HT-29 (cell line): ENCODE measurements around the gene DCLK1. TPM values are rescaled to one million over a fixed set of nuclear protein-coding genes. Genes with fewer than 3 reads are reported as not detected.

ENCODE experiments used
- DNase-seq: peaks from one replicate; pipeline ENCODE4 v3.0.0-alpha.2; 2015; ENCODE audit warnings: low spot score
- total RNA-seq: library from RNA; depleted of rRNA; stranded (reverse); fragments of >200 nt; shearing (Covaris generic); gene quantifications from 2 replicates; pipeline ENCODE4 v1.2.3, GENCODE V29; 2014

The DCLK1 gene
- total RNA-seq, 1 experiment from 2014 or later: not detected

DNA sequence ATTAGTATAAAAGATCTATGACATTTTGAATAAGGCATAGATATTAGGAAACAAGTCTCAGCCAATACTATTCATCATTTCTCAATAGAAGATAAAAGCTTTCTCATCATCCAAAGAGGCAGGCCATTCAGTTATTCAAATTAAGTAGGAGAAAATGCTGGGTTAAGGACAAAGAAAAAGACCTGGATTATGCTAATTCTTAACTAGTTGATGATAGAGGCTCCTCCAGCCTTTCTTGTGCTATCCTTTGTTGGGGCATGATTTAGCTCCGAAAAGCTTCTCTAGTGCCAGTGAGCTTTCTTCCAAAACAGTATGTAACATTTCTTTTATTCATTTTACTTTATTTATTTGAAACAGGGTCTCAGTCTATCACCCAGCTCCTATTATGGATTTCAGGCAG is 223.0 kb downstream of the DCLK1 start:
- no peak for DNase-seq

DNA sequence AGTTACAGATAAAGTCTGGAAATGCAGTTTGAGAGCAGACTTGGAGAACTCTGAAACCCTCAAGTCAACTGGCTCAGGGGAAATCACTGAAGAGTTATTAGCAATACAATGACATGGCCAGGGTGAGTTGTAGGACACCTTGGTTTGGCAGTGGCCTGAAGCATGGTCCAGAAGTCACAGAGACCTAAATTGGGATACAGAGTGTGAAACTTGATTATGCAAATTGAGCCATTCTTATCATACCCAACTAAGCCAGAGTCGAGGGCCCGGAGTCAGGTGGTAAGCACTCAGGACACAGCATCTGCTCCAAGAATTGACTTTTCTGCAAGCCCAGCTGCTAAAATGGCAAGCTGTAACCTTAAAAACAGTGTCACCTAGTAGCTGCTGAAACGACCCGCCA is 224.5 kb downstream of the DCLK1 start:
- DNase-seq: no peak

DNA sequence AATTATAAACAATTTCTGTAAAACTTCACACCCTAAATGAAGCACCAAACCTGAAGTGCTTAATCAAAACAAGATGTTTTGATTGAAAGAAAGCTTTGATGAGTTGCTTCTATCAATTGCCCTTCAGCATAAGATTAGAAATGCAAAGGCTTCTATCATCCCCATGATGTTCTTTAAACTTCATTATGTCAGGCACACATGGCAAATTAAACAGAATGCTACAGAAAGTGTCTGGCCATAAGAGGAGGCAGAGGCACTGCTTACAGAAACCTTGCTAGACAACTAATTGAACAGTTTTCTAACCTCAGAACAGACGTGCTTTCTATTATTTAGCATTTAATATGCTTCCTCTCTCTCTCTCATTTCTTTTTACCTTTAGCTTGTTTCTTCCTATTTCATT is 228.1 kb downstream of the DCLK1 start:
- DNase-seq: no peak

DNA sequence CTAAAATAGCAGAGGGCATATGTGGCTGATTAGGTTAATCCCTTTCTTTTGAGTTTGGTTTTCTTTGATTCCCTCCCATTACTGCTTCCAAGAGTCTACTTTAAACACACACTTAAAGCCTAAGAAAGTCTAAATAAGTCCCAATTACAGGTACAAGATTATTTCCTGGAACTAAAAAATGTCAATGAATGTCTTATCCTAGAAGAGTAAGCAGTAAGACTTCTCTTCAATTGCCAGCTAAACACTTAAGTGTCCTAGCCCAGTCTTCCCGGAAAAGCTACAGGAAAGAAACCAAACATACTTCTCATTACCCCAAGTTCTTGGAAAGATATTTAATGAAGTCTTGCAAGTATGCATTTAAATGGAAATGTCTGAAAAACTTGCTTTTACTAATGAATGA is 233.1 kb downstream of the DCLK1 start:
- no peak for DNase-seq

DNA sequence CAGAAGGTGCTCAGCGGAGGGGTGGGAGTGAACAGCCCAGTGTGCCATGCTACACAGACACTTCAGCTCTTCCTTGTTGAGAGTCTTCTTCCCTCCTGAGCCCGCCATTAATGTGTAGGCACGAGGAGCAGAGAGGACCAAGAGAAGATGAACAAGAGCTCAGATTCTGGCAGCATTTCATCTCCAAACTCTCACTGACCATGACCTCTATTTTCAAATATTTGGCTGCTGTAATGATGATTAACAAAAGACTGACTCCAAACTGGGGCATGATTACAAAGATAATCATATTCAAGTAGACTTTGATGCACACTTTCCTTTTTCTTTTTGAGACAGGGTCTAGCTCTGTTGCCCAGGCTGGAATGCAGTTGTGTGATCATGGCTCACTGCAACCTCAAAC is 236.5 kb downstream of the DCLK1 start:
- DNase-seq: no peak

DNA sequence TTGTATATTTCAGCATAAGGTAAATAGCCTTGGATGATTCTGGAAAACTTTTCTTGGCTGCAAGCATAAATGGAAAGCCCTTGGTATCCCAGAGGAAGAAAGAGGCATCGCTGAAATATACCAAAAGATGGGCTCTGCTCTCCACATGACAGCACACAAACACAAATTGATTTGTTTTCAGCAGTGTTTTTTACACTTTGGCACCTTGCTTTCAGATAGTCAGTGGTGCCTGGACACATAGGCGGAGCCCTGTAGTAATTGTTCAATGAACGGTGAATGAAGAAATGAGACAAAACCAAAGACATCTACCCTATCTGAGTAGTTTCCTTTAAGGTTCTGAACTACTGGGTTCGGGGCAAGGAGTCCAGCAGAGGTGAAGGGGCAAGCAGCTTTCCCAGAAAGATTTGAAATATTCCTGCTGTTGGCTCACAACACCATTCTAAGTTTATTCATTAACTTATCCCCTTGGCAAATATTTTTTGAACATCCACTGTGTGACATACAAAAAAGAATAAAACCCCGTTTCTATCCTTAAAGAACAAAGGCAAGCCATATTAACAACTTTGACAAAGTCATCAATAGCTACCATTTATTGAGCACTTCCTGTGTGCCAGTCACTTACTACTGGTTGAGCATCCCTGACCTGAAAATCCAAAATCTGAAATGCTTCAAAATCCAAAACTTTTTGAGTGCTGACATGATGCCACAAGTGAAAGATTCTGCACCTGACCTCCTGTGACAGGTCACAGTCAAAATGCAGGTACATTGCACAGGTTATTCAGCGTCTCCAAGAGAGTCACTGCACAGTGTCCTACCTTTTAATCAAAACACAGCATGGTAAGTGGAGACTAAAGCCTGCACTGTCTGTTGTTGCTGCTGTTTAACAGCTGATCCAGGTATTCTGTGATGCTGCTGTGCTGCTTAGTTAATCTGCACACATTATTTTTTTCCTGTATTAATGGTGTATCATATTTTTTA is 238.1 kb downstream of the DCLK1 start:
- no peak for DNase-seq

DNA sequence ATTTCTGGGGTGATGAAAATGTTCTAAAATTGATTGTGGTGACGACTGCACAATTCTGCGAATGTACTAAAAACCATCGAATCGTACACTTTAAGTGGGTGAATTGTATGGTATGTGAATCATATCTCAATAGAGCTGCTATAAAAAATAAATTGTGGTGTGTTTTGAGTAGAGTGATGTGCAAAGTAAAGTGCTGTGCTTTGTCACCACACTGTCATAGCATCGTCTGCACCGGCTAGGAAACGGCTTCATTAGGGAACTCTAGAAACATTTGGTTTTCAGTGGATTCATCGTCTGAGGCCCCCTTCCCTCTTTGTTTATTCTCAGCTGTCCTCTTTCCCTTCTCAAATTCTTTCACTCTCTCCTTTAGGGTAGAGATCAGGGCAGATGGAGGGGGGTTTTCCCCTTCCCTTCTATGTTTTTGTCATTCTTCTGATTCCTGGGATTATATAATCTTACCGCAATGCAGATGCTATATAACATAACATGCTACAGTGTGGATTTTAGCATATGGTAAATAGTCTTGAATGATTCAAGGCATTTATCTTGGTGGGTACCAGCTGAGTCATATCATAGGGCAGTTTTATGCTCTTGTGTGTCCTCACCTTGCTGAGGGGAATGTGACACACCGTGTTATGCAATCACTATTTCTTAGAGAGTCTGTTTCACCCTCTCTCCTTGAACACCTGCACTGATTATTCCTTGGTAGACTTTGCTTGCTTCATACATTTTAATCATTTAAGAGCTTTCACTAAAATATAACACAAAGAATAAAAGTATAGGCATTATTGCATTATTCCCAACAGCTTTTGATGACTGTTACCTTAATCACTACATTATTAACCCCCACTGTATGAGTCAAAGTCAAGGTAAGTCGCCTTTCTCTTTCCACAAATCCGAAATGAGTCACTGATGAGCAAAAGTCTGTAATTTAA is 239.4 kb downstream of the DCLK1 start:
- no peak for DNase-seq

DNA sequence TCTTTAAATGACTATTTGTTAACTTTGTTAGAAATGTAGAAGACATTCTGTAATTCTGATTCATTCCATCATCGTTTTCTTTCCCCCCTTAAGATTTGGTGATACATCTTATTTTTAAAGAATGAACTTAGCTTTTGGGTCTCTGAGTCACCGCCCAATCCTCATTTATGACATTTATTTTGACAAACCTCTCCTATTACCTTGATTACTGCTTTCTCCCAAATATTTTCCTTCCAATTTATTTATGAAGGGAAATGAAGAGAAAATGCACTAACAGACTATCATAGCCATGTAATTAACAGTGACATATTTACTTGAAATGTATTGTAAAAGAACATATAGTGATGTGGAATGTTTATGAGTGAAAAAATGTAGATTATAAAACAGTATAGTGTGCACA is 241.6 kb downstream of the DCLK1 start:
- no peak for DNase-seq

DNA sequence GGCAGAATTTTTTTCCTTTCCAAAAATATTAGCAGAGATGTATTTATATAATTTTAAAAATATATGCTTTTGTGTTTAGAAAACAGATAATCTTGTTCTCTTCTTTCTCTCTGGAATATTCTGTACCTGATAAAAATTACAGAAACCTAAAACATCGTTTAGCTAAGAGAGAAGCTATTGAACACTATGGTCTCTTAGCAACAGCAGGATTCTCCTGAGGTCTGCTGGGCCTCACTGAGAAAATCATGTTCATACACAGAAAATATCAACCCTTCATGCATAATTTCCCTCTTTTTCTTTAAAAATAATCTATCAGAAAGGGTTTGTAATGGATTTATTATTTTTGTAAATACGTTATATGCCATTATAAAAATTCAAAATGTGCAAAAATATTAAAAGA is 242.2 kb downstream of the DCLK1 start:
- no peak for DNase-seq

DNA sequence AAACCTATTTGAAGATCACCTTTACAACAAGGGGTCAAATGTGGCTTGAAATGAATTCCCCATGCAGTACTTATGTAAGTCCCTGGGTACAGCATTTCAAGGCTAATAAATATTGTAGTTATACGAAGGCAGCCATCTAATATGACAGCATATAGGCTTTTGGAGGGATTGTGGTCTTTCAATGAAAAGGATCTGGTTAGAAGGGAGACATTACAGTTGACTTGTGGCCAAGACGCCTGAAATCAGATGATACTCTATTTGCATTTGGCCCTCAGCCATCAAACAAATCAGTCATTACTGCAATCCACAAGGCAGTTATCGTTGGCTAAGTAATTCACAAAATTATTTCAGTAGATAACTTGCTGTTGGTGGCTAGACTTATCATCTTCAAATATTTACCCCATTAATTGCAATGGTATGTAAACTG is 242.7 kb downstream of the DCLK1 start:
- no peak for DNase-seq

DNA sequence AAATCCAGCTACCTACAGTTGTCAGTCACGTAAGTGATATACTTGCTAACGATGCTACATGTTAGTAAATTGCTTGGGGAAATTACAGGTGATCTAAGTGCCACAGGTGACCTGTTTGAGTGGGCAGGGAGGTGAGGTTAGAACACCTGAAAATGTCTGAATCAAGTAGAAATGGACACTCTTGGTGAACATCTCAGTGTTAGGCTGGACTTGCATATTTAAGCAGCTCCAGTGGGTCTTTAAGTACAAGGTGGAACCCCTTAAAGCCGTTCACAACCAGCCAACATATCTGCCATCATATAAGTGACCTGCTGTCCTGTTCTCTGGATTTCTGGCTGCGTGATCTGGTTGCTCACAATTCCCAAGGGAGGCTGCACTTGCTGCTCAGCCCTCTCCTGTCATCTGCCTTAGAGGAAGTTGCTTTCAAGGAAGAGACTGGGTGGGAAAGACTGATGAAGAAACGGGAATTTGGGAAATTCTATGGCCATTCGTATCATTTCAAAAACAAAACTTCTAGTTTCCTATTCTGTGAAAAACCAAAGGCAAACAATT is 244.0 kb downstream of the DCLK1 start:
- DNase-seq: no peak

DNA sequence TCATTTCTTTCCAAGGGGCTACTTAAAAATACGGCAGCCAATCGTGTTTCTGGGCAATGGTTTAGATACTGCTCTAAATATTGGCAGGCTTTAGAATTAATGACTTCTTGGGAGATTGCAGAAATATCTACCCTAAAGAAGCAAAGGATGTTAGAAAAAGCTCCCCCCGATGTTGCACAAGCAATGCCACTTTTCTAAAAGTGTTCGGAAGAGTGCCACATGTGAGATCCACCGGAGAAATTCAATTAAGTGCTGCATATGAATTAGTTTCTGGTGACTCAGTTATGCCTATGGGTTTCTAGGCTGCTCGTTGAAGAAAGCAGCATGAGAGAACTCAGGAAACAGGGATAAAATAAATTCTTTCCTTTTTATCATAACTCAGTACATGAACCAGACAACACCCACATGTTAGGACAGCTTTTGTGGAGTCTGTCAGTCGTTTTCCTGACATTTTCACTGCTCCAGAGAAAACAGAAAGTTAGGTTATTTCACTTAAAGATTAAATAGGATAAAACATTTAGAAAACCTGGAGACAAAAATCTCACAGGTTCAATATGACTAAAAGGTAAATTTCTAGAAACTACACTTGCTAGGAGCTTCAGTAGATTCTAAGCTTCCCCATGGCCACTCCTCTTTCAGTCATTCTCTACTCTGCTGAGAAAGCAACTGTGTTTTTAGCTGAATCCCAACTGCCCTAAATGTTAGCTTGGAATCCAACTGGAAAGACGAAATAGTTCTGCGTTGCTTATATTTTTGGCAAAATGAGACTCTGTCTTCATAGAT is 244.7 kb downstream of the DCLK1 start:
- DNase-seq: no peak

DNA sequence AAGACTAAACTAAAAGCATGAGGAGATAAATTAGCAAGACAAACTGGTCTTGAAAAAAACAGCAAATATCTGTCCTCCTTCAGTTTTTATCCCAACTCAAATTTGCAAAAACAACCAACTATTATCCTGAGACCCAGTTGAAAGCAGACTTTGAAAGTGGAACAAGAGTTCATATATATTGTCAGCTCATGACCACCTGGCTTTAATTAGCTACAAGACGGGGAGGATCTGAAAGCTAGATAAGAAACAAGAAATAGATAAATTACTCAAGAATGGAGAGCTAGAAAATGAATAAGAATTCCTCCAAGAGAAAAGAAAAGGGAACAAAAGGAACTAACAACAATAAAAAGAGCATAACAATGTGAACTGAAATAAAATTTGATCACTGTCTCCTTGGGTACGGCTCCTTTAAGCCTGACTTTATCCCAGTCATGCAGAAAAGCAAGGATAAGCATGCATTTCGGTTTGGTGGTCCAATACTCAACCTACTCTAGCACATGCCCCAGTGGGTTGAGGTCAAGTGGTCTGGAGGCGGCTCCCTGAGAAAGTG is 246.9 kb downstream of the DCLK1 start:
- DNase-seq: no peak

DNA sequence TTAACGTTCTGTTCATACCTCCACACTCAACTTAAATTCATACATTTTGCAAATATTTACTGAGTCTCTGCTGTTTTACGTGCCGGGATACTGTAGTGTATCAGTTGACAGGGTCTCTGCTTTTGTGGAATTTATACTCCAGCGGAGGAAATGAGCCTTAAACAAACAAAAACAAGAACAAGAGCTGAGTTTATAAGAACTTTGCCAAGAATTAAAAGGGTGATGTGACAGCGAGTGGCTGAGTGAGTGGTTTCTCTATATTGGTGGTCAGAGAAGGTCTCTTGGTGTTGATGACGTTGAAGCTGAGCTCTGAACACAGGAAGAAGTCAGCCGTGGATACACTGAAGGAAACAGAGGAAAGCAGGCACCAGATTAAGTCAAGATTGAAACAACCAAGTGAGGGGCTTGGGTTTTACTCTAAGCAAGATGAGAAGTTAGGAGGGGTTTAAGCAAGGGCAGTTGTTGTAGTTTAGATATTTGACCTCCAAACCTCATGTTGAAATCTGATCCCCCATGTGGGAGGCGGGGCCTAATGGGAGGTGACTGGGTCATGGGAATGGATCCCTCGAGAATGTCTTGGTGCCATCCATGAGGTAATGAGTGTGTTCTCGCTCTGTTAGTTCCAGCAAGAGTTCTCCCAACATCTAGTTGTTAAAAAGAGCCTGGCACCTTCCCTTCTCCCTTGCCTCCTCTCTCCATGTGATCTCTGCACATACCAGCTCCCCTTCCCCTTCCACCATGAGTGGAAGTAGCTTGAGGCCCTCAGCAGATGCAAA is 248.3 kb downstream of the DCLK1 start:
- DNase-seq: no peak

DNA sequence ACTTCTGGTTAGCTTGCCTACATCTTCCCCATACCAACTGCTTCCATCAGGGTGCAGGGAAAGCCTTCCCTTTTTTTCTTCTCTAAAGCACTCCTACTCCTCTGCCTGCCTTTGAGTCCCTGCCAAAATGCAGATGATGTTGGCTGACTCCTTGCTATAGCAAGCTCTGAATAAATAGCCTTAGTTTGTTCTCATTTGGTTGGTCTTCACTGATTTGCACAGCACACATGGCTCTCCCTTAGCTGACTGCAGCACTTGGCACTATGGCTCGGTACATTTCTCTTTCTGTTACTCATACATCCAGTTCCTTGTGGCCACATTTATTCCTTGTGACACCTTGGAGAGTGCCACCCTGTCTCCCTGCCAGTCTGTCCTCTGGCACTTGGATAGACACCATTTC is 249.8 kb downstream of the DCLK1 start:
- DNase-seq: no peak

DNA sequence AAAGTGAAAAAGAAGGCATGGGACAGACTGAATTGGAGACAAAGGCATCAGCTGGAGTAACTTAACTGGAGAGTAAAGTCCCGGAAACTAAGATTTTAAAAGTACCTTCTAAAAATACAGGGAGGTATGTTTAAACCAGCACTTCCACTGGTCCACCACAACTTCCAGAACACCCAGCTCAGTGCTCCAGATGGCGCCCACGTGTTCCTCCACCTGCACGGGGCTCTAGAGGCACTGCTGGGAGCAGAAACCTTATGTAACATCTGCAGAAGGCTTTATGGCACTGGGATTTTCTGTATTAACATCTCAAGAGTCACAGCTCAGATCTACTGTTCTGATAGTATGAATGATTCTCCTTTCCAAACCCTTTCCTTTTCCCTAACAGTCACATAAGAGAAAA is 252.1 kb downstream of the DCLK1 start:
- DNase-seq: peak; percentile 17

DNA sequence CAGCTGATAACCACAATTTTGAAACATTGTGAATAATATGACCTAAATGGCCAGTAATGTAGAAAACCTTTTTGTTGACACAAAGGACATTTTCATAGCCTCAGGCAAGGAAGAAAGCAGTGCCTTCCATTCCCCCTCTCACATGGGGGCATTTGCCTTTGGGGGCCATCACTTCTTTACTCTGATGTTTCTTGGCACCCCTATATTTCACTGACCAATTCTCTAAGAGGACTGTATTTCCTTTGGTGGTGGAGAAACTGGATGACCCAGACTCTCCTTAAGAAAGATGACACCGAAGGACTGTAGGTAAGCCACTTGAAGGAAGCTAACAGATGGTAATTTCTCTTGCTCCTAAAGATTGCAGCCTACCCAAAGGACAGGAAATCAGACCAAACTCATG is 254.6 kb downstream of the DCLK1 start:
- no peak for DNase-seq

DNA sequence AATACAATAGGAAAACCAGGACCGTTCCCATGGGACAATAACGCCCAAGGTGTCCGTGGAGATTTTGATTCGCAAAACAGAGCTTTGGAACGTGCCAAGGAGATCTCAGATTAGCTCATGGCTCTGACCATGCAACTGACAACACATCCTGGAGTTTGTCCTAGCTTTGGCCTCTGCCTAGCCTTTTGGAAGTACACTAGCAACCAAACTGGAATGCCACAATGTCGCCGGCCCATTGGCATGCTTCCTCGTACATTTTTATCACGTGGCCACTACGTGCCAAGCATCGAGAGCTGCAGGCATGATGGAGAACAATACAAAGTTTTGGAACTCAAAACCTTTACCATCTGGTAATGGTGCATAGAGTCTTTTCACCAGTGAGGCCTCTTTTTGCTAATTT is 256.5 kb downstream of the DCLK1 start:
- no peak for DNase-seq

DNA sequence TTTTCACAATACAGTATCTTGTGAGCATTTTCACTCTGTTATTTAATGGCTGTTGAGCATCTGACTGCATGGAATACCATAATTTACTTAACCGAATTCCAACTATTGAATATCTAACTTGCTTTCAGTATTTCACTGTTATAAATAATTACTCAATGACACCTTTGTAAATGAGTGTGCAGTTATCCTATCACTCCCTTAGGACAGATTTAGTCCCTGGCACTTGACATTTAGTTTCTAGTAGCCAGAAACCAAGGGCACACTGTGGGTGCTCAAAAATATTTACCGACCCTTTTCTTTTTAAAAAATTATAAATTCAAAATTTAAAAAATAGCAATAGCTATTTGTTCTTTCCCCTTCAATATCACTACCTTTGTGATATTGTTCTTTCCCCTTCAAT is 258.8 kb downstream of the DCLK1 start:
- no peak for DNase-seq

DNA sequence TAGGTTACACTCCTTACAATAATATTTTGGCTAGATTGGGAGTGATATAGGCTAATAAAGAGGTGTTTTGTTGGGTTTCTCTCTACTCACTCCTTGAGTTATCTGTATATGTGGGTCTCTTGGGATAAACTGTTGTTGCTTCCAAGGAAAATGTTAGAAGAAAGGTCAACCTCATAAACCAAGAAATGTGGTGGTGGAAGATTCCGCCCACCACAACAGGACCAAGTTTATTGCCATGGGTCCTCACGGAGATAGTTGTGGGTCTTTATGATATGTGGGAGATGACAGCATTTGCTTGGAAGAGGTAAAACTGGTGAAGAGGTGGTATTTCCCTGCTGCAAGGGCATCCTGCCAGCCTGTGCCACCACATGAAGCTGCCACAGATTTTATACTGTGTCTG is 259.6 kb downstream of the DCLK1 start:
- DNase-seq: no peak
